Caco-2 (cell line): ENCODE measurements around the gene IP6K3. TPM values are rescaled to one million over a fixed set of nuclear protein-coding genes. Genes with fewer than 3 reads are reported as not detected.
A peak's percentile ranks its signal among the peaks of the same experiment; 100 is the strongest.

Experiments used
- BruUV-seq: library from RNA; stranded (reverse); fragments of 400-500 nt; replicated peaks from 2 replicates; lab custom pipeline; 2021; lab: Mats Ljungman, UMichigan
- CTCF ChIA-PET: fragments of 300-600 bp; sonication (Branson Sonifier 250); formaldehyde crosslinking; loops from one replicate; lab custom pipeline; 2022; ENCODE audit warnings: antibody characterized with exemption; lab: Charles Lee
- POLR2A ChIA-PET: fragments of 300-600 bp; sonication (Branson Sonifier 250); formaldehyde crosslinking; loops from one replicate; lab custom pipeline; 2022; ENCODE audit warnings: antibody characterized with exemption; lab: Charles Lee
- DNase-seq, 2 experiments: peaks; one replicate each; pipeline versions ENCODE4 v3.0.0 to v3.0.0-alpha.2; 2020 to 2022
- H3K27me3 ChIP-seq: replicated peaks from 2 replicates; pipeline ENCODE4 v1.6.0; 2011; ENCODE audit warnings: low read length; ENCODE audit not compliant: control insufficient read depth, insufficient read depth
- H3K36me3 ChIP-seq: 2 replicates; pipeline ENCODE4 v1.5.1; 2011; ENCODE audit warnings: low read length; ENCODE audit not compliant: control insufficient read depth, insufficient read depth
- H3K4me1 ChIP-seq: fragments of 250-450 bp; sonication (Bioruptor Pico); 2 replicates; pipeline ENCODE4 v1.5.1; 2020; ENCODE audit warnings: mild to moderate bottlenecking
- H3K4me3 ChIP-seq: 2 replicates; pipeline ENCODE4 v1.5.1; 2011; ENCODE audit warnings: low read depth, mild to moderate bottlenecking, control low read depth, low read length
- H3K9me3 ChIP-seq: fragments of 250-450 bp; sonication (Bioruptor Pico); 2 replicates; pipeline ENCODE4 v1.5.1; 2020; ENCODE audit warnings: mild to moderate bottlenecking, moderate library complexity
- H3K27ac Mint-ChIP-seq: one replicate; pipeline ENCODE4 v1.8.0; 2022; ENCODE audit warnings: mixed read lengths; ENCODE audit not compliant: unreplicated experiment
- H3K27me3 Mint-ChIP-seq: one replicate; pipeline ENCODE4 v1.8.0; 2022; ENCODE audit warnings: mixed read lengths; ENCODE audit not compliant: insufficient read depth, unreplicated experiment
- H3K36me3 Mint-ChIP-seq: one replicate; pipeline ENCODE4 v1.8.0; 2022; ENCODE audit warnings: mild to moderate bottlenecking, mixed read lengths; ENCODE audit not compliant: insufficient read depth, unreplicated experiment
- H3K4me1 Mint-ChIP-seq: one replicate; pipeline ENCODE4 v1.8.0; 2022; ENCODE audit warnings: low read depth, mixed read lengths; ENCODE audit not compliant: unreplicated experiment
- H3K4me3 Mint-ChIP-seq: one replicate; pipeline ENCODE4 v1.8.0; 2022; ENCODE audit warnings: mild to moderate bottlenecking, moderate library complexity, mixed read lengths; ENCODE audit not compliant: unreplicated experiment
- H3K9me3 Mint-ChIP-seq: one replicate; pipeline ENCODE4 v1.8.0; 2022; ENCODE audit warnings: mixed read lengths; ENCODE audit not compliant: unreplicated experiment
- CTCF ChIP-seq, 2 experiments: fragments of 200-600 bp in 1 of 2; IDR thresholded peaks; 1 replicate in 1 of 2; 2 replicates in 1 of 2; pipeline versions ENCODE4 v1.5.1 to v1.8.0; 2011 to 2022; ENCODE audit warnings: antibody characterized with exemption in 1 of 2, control low read depth in 1 of 2, inconsistent platforms in 1 of 2, low read depth in 1 of 2, low read length in 1 of 2, mild to moderate bottlenecking in 1 of 2, moderate library complexity in 1 of 2; ENCODE audit not compliant: insufficient read depth in 1 of 2, severe bottlenecking in 1 of 2, unreplicated experiment in 1 of 2
- intact Hi-C: fragments of 100-400 bp; cut with micrococcal nuclease; formaldehyde crosslinking; loops from one replicate; pipeline ENCODE4 v1.10.0; 2022; ENCODE audit not compliant: unreplicated experiment
- total RNA-seq: library from RNA; stranded (reverse); gene quantifications from 2 replicates; pipeline ENCODE4 v1.2.3, GENCODE V29; 2022

Gene IP6K3
- total RNA-seq, 1 experiment from 2014 or later: 0.45 TPM

- H3K4me1 Mint-ChIP-seq: peaks cover 7% of the 10 kb centered on the region
- H3K4me3 Mint-ChIP-seq: no peak overlapping the region
- peaks cover 5% of the 10 kb centered on the region; the same call in 1 of the 2 replicates for H3K4me1 ChIP-seq
- no peak overlapping the region for H3K27ac Mint-ChIP-seq
- no peak for TF ChIP-seq CTCF (IDR thresholded peaks at IDR 0.05; ENCODE audit: insufficient read depth in 1 of 2, low read depth in 1 of 2, low read length in 1 of 2, severe bottlenecking in 1 of 2, unreplicated experiment in 1 of 2)
- intact Hi-C loops: no loop called here
- H3K36me3 ChIP-seq: peaks cover 1% of the 10 kb centered on the region
- peaks cover 61% of the 10 kb centered on the region for H3K36me3 Mint-ChIP-seq
- no peaks in the 10 kb centered on the region for H3K9me3 Mint-ChIP-seq
- H3K4me3 ChIP-seq: no peak overlapping the region
- BruUV-seq: no TSS peak
- peak in 1 of 2 experiments; percentile 23 for DNase-seq
- H3K27me3 Mint-ChIP-seq: no peaks in the 10 kb centered on the region
- ChIA-PET CTCF (interaction anchor here (1.2 kb wide), 1 partner anchor 70 kb away, joined by 3 read pairs; the partner anchor contains the start of gene UQCC2), POLR2A (interaction anchor here (0.6 kb wide), 1 partner anchor 70 kb away, joined by 4 read pairs; the partner anchor contains the start of gene UQCC2)
- H3K9me3 ChIP-seq: no peaks in the 10 kb centered on the region
- no peaks in the 10 kb centered on the region for H3K27me3 ChIP-seq
These were observed 34.6 kb upstream of the IP6K3 start for GRCh38 chr6:33781131-33781975.

GRCh38 chr6:33779895-33780294 lies 33.2 kb upstream of the IP6K3 start:
- no peaks in the 10 kb centered on the region for H3K27me3 ChIP-seq
- intact Hi-C loops: no loop called here
- ChIA-PET POLR2A (interaction anchor here (0.6 kb wide), 1 partner anchor 28 kb away, joined by 3 read pairs; no protein-coding TSS in a partner anchor), CTCF (interaction anchor here (0.6 to 1.0 kb wide), 3 partner anchors 8 to 248 kb away, joined by 3 read pairs; no protein-coding TSS in a partner anchor)
- no peaks in the 10 kb centered on the region for H3K9me3 ChIP-seq
- Mint-ChIP-seq H3K4me1 (peaks cover 7% of the 10 kb centered on the region), H3K36me3 (peaks cover 62% of the 10 kb centered on the region), H3K4me3 (no peak overlapping the region), H3K27ac (no peak overlapping the region), H3K9me3 (no peaks in the 10 kb centered on the region), H3K27me3 (no peaks in the 10 kb centered on the region)
- H3K36me3 ChIP-seq: peaks cover 1% of the 10 kb centered on the region
- no peak for TF ChIP-seq CTCF (IDR thresholded peaks at IDR 0.05; ENCODE audit: insufficient read depth in 1 of 2, low read depth in 1 of 2, low read length in 1 of 2, severe bottlenecking in 1 of 2, unreplicated experiment in 1 of 2)
- H3K4me3 ChIP-seq: no peak overlapping the region
- DNase-seq: no peak
- no TSS peak for BruUV-seq
- peaks cover 5% of the 10 kb centered on the region; the same call in 1 of the 2 replicates for H3K4me1 ChIP-seq

GRCh38 chr6:33779290-33779689 lies 32.6 kb upstream of the IP6K3 start:
- Mint-ChIP-seq H3K27ac (no peak overlapping the region), H3K36me3 (peaks cover 61% of the 10 kb centered on the region), H3K4me3 (no peak overlapping the region), H3K27me3 (no peaks in the 10 kb centered on the region), H3K9me3 (no peaks in the 10 kb centered on the region), H3K4me1 (peaks cover 7% of the 10 kb centered on the region)
- H3K4me1 ChIP-seq: peaks cover 5% of the 10 kb centered on the region; the same call in 1 of the 2 replicates
- no TSS peak for BruUV-seq
- intact Hi-C loops: no loop called here
- H3K4me3 ChIP-seq: no peak overlapping the region
- H3K9me3 ChIP-seq: no peaks in the 10 kb centered on the region
- CTCF ChIA-PET: interaction anchor here (0.6 to 1.0 kb wide), 3 partner anchors 56 to 248 kb away, joined by 3 read pairs; no protein-coding TSS in a partner anchor
- TF ChIP-seq CTCF (IDR thresholded peaks at IDR 0.05; ENCODE audit: insufficient read depth in 1 of 2, low read depth in 1 of 2, low read length in 1 of 2, severe bottlenecking in 1 of 2, unreplicated experiment in 1 of 2): peak in 1 of 2 experiments; percentile 43
- no peaks in the 10 kb centered on the region for H3K27me3 ChIP-seq
- peak in 1 of 2 experiments; percentile 24 for DNase-seq
- peaks cover 3% of the 10 kb centered on the region for H3K36me3 ChIP-seq
- POLR2A ChIA-PET: interaction anchor here (0.6 kb wide), 1 partner anchor 28 kb away, joined by 3 read pairs; no protein-coding TSS in a partner anchor
